GM21423 (cell line): ENCODE measurements around the gene C3orf18.

Experiments
- ATAC-seq: cut with Tn5 transposase; IDR thresholded peaks from one replicate; pipeline ENCODE4 v1.9.1; 2021; ENCODE audit warnings: mild to moderate bottlenecking, moderate library complexity; ENCODE audit not compliant: unreplicated experiment

The C3orf18 gene

GRCh38 chr3:50604110-50604621, 36.6 kb upstream of the C3orf18 start:
- no peak for ATAC-seq

- ATAC-seq: no peak
Measured at GRCh38 chr3:50603261-50604109, 35.9 kb upstream of the C3orf18 start.

GRCh38 chr3:50602595-50603191, 35.1 kb upstream of the C3orf18 start:
- ATAC-seq: no peak

- ATAC-seq: peak; percentile 65
Measured at GRCh38 chr3:50600841-50601591, 33.5 kb upstream of the C3orf18 start.

GRCh38 chr3:50600141-50600753, 32.7 kb upstream of the C3orf18 start:
- no peak for ATAC-seq

GRCh38 chr3:50599716-50600118, 32.2 kb upstream of the C3orf18 start:
- no peak for ATAC-seq

GRCh38 chr3:50599115-50599715, 31.7 kb upstream of the C3orf18 start:
- no peak for ATAC-seq

- no peak for ATAC-seq
Measured at GRCh38 chr3:50594253-50594785, 26.8 kb upstream of the C3orf18 start.

GRCh38 chr3:50592568-50592967, 25.0 kb upstream of the C3orf18 start:
- no peak for ATAC-seq

- ATAC-seq: no peak
Measured at GRCh38 chr3:50591196-50591741, 23.7 kb upstream of the C3orf18 start.

- no peak for ATAC-seq
Measured at GRCh38 chr3:50588759-50589433, 21.3 kb upstream of the C3orf18 start.

- no peak for ATAC-seq
Measured at GRCh38 chr3:50587806-50588758, 20.5 kb upstream of the C3orf18 start.

GRCh38 chr3:50587373-50587772, 19.8 kb upstream of the C3orf18 start:
- ATAC-seq: no peak

- no peak for ATAC-seq
Measured at GRCh38 chr3:50586763-50587070, 19.2 kb upstream of the C3orf18 start.

GRCh38 chr3:50585919-50586762, 18.6 kb upstream of the C3orf18 start:
- ATAC-seq: no peak

GRCh38 chr3:50584391-50584790, 16.8 kb upstream of the C3orf18 start:
- no peak for ATAC-seq

GRCh38 chr3:50583897-50584296, 16.4 kb upstream of the C3orf18 start:
- ATAC-seq: no peak

GRCh38 chr3:50582083-50582482, 14.5 kb upstream of the C3orf18 start:
- no peak for ATAC-seq
